ENCODE results near the gene ADGRV1.

Gene ADGRV1

DNA sequence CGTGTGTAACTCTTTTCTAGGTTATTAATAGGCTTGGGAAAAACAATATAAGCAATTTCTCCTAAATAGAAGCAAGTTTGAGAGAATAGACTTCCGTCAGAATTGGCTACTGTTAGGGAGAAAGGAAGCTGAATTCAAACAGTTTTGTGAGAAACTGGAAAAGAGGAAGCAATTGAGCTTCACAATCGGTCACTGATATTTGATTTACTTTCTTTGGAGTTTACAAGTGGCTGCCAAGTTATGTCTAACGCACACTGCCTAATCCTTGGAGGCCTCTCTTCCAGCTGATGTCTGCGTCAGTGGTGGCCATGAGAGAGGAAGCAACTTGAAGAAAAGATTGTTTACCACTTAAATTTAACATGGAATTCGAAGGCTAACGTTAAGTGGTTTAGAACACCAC, 319.5 kb downstream of the ADGRV1 start:
- DNase-seq = no peak

DNA sequence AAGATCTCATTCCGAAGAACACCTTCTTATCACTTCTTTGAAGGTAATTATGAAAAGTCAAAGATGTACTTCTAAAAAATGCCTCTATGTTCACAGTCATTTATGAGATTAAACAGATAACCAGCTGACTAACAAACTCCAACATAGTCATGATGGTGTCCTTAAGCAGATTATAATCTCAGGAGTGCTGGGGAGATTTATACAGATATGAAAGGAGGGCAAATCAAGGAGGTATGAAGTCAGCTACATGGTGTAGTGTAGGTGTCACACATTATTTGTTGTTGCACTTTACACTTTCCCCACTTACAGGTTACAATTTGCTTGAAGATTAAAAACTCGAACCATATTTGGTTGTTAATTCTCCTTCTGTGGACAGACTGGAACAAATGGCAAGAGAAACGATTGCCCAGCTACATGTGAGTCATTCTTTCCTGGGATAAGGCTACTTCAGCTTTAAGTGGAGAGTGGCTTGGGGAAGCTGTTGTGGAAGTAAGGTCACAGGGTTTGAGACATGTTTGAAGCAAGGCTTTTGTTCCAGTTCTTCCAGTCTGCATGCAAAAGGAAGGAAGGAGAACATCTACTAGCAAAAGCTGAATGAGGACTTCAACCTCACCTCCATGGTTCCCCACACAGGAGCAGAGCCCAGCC, 320.1 kb downstream of the ADGRV1 start:
- no peak for DNase-seq

DNA sequence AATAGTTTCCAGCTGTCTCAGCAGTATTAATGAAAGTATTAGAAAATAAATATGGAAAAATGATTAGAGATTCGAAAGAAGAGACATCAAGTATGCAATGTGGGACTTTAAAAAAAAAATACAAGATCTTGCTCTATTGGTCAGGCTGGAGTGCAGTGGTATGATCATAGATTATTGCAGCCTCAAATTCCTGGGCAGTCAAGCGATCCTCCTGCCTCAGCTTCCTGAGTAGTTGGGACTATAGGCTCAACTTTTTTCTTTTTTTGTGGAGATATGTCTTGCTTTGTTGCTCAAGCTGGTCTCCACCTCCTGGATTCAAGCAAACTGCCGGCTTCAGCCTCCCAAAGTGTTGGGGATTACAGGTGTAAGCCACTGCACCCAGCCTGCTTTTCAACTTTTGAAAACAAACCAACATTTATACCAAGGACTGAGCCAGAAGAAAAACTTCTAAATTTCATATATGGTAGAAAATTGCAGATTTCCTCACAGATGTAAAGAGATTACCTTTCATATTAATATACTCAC, 323.1 kb downstream of the ADGRV1 start:
- DNase-seq = no peak

GRCh38 chr5:90882448-90882847, 323.9 kb downstream of the ADGRV1 start:
- no peak for DNase-seq

- DNase-seq = no peak
These were observed 326.7 kb downstream of the ADGRV1 start for GRCh38 chr5:90885180-90885868.

- DNase-seq = no peak
These were observed 327.8 kb downstream of the ADGRV1 start for GRCh38 chr5:90886381-90886780.

- no peak for DNase-seq
These were observed 330.1 kb downstream of the ADGRV1 start for GRCh38 chr5:90888511-90889324.

- no peak for DNase-seq
These were observed 330.7 kb downstream of the ADGRV1 start for GRCh38 chr5:90889325-90889600.

- DNase-seq = no peak
These were observed 331.6 kb downstream of the ADGRV1 start for GRCh38 chr5:90890180-90890579.

- DNase-seq = no peak
These were observed 336.3 kb downstream of the ADGRV1 start for GRCh38 chr5:90894866-90895420.

- DNase-seq = no peak
These were observed 339.0 kb downstream of the ADGRV1 start for GRCh38 chr5:90897618-90898017.

DNA sequence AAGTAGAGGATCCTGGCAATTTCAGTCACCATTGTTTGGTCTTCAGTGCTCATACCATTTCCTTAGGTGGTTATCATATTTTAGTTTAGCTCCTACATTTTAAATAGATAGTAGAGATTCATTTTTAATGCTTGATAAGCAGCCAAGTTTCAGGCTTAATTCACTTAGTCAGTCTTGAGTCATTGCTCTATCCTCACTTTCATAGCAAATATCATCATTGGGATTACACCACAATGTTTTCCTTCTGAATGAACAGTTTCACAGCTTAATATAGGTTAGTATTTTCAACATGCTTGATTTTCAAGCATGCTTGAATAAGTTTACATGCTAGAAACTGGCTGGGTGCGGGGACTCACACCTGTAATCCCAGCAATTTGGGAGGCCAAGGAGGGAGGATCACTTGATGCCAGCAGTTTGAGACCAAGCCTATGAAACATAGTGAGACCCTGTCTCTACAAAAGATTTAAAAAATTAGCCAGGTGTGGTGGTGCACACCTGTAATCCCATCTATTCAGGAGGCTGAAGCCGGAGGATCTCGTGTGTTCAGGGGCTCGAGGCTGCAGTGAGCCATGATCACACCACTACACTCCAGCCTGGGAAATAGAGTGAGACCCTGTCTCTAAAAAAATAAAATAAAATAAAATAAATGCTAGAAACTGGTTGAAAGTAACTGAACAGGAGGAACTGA, 339.9 kb downstream of the ADGRV1 start:
- no peak for DNase-seq

- DNase-seq = no peak
These were observed 340.5 kb downstream of the ADGRV1 start for GRCh38 chr5:90899014-90899604.

GRCh38 chr5:90901261-90901660, 342.7 kb downstream of the ADGRV1 start:
- no peak for DNase-seq

- DNase-seq = no peak
These were observed 343.6 kb downstream of the ADGRV1 start for GRCh38 chr5:90902170-90902569.

DNA sequence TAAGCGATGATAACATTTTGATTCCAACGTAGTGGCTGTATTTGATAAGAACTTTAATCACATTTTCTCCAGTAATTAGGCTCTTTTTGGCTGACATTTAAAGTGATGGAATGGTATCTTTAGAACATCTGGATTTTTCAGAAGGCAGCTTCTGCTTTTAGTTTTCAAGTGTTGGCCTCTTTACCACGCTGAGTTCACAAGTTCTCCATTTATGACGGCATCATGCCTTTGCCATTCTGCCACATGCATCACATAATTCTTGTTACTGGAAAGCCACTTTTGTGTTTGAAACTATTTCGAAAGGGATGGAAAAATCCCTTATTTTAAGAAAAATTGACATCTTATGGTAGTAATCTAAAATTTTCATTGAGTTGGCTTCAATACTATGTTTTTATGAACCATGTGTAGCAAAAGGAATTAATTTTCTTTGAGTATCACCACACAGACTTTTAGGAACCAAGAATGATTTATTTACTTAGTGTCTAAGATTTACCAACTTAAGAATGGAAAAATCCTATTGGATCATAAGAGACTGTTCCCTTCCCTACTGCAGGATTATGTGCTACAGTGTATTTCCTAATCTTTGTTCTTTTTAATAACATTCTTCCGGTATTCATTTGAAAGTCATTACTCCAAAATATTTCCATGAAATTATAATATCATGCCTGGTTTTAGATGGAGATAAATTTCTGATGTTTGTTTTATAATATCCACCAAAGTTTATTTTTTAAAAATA, 344.2 kb downstream of the ADGRV1 start:
- DNase-seq = no peak

GRCh38 chr5:90909101-90909503, 350.5 kb downstream of the ADGRV1 start:
- DNase-seq = no peak

GRCh38 chr5:90909940-90910339, 351.3 kb downstream of the ADGRV1 start:
- DNase-seq = no peak

- DNase-seq = no peak
These were observed 352.6 kb downstream of the ADGRV1 start for GRCh38 chr5:90911169-90911568.

DNA sequence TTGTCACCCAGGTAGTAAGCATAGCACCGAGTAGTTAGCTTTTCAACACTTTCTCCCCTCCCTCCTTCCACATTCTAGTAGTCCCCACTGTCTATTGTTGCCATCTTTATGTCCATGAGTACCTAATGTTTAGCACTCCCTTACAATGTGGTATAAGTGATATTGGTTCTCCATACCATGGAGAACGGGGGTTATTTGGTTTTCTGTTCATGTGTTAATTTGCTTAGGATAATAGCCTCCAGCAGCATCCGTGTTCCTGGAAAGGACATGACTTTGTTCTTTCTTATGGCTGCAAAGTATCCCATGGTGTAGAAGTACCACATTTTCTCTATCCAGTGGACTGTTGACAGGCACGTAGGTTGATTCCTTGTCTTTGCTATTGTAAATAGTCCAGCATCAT, 353.9 kb downstream of the ADGRV1 start:
- no peak for DNase-seq

DNA sequence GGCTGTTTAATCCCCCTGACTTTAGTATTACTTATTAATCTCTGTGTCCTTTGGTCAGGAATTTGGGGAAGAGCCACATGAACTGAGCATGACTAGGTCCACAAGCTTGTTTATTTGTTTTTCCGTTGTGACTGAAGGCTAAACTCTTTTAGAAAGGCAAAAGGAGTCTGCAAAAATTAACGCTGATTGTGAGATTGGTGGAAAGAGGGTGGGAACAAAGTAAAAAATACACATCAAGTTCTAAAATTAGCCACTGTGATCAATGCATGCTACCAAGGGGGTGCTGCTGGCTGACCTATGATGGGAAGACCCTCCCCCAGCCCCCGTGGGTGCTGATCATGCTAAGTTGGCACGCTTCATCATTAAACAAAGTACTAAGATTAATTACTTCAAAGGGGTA, 356.8 kb downstream of the ADGRV1 start:
- no peak for DNase-seq

Measured in activated effector memory CD4-positive, alpha-beta T cell treated with anti-CD3 and anti-CD28 coated beads, Interleukin-2, amount 50 U/mL, for 16 hours (primary cell).